ENCODE measurements around the gene UBA3.

The UBA3 gene

DNA sequence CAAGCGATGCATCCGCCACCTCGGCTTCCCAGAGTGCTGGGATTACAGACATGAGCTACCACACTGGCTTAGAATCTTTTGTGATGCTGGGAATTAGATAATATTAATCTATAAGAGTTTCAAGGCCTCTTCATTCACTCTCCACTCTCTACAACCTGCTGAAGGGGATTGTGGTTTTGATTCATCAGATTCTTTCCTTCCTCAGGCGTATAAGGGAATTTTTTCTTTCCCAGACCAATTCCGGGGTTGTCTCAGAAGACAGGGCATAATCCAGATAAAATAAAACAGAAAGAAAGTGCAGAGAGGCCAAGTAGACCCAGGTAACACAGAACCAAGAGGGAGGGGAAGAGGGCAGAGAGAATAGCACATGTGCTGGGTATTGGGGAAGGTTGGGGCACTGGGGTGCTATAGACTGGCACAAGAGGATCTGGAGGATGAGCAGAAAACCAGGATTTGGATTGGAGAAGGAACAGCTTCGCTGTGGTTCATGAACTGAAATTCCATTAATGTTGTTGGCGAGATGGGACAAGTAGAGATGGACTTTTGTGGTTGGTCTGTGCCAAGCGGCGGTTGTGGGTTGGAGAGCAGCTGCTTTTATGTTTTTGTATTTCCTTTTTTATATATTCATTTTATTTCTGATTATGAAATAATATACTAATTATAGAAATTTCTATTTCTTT lies 17.4 kb upstream of the UBA3 start:
- DNase-seq, result no peak

- DNase-seq, result no peak
These were observed 16.1 kb upstream of the UBA3 start for GRCh38 chr3:69096299-69096698.

GRCh38 chr3:69095636-69096035 lies 15.5 kb upstream of the UBA3 start:
- DNase-seq, result no peak

DNA sequence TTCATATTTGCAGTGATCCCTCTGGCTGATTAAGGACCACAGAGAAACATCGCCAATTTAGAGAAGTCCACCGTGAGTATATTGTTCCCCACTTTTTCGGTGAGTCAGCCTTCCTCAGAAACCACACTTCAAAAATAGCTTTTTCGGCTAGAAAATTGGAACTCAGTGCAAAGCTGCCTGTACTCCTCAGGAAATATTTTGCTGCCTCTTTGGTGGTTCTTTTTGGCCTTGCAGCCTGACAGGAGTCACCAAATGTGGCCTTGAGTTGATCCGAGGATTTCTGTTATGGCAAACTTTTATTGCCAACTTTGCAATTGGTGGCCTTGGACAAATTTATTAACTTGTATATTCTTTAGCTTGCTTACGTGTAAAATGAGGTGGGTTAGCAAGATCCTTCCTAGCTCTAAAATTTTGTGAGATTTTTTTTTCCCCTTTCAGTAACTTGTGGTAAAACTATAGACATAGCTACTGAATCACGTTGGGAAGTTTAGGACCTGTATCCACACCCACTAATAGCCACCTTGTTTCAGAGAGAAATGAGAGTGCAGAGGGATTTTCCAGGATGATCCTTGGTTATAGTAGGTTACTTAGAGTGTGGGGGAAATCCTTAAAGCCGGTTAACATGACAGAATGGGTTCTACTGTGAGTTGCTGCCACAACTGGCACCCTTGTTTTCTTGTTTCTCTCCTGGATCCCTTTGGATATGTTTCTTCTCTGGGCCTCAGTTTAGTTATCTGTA lies 14.5 kb upstream of the UBA3 start:
- DNase-seq, result no peak

DNA sequence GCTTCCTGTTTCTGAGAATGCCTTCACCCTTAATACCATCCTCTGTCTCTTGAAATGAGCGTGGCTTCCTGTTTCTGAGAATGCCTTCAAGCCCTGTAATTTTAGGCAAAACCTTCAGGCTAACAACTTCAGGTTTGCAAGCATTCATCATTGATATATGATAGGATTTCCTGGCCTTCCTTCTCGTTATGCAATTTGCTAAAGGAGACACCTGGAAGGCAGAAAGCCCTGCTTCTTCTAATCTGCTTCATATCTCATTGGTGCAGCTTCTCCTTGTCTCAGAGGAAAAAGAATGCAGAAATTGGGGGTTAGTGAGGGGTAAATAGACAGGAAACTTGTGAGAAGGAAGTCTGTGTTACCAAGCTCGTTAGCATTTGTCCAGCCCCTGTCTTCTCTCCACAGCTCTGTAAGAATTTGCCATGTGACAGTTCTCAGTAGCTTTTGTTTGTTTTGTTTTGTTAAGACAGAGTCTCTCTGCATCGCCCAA lies 11.9 kb upstream of the UBA3 start:
- DNase-seq, result no peak

GRCh38 chr3:69091389-69092029 lies 11.3 kb upstream of the UBA3 start:
- DNase-seq, result no peak

DNA sequence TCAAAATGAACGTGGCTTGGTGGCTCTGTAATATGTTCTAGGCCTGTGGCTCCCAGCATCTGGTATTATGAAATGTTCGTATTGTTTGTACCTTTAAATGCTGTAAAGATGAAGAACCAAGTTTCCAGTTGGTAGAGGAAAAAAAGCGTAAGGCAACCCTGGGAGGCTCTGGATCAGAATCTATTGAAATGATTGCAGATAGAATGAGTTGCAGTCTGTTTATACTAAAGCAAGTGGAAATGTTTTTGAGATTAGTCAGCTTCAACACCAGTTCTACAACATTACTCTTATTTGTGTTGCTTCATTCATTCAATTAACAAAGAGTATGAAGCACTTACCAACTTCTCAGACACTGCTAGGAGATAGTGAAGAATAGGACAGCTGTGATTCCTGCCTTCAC lies 9.9 kb upstream of the UBA3 start:
- DNase-seq, result no peak

DNA sequence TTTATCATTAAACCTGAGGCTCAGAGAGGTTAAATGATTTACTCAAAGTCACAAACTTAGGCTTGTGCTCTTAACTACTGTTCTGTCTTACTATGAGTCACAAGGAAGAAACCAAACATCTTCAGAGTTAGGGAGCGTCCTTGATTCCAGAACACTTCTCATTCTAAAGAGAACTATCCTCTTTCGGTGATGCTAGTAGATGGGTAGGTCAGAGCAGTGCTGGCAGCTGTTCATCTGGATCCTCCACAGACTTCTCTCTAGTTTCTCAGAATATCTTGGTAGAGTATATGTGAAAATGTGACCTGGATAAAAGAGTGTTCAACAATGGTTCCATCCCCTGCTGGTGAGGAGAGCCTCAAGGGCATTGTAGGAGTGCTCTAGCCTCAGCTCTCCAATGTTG lies 7.9 kb upstream of the UBA3 start:
- no peak for DNase-seq

GRCh38 chr3:69087030-69087791 lies 7.0 kb upstream of the UBA3 start:
- no peak for DNase-seq

DNA sequence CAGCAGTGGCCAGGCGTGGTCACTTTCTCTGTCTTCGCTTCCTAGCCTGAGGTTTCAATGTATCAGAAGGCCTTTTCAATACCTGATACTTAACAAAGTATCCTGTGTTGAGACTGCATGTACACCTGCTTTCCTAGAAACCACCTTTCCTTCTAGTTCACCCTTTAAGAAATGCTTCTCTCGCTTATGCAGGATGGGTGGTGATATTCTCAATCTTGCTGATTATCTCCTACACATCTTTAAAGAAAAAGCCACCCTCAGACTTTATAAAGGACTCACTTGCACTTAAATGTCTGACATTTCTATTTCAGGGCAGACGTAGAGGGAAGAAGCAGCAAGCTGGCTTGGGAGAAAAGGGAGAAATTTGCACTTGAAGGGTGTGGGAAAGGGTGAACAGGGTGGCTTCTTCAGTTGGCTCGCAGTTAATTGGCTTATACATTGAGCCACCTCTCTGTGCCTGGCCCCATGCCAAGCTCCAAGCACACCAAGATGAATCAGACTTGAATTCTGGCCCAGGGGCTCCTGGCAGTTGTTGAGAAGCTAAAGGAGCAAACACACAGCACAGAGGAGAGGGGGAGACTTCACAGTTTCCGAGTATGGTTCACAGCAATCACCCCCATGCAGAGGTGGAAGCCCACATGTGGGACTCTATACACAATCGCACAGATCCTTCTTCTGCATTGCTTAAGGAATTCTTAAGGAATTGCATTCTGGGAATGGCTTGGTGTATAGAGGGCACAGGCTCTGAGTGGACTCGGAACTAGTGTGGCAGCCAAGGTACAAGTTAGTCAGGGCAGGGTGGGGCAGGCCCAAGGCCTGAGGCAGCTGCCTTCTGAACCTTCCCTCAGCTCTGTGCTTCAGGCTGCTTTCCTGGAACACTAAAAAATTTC lies 5.9 kb upstream of the UBA3 start:
- peak; percentile 78 to 88 for DNase-seq

- peak in 1 of 2 experiments; percentile 21 for DNase-seq
These were observed 5.1 kb upstream of the UBA3 start for GRCh38 chr3:69085168-69085832.

DNA sequence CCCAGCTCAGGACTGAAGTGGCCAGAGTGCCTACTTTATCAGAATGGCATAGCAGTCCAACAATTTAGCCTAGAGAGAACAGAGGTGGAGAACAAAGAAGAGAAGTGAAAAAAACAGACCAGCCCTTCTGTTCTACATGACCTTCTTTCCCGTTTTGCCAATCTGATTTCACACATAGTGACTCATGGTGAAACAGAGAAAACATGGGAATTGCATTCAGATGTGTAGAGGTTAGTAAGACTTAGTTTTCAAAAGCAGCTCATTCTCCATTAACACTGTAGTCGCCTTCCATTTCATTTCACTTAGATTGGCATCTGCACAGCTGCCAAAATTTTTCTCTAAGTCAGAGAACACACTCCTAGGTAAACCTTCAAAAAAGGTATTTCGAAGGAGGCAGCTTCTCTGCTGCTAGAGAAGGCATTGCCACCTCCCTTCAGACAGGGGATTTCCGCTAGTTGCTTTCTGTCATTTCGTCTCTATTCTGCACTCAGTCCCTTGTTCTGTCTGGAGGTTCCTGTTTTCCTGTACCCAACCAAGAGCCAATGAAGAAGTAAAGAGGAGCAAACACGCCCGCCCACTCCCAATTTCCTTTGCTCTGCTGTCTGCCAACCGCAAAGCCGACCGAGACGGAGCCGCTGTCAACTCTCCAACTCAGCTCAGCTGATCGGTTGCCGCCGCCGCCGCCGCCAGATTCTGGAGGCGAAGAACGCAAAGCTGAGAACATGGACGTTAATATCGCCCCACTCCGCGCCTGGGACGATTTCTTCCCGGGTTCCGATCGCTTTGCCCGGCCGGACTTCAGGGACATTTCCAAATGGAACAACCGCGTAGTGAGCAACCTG lies 4.4 kb upstream of the UBA3 start, which contains the start of gene ARL6IP5:
Gene ARL6IP5, plus strand, starts transcription at position 612 of the 842 bp plus-strand sequence. Its CDS starts 111 bp downstream, at position 723.
- peak; percentile 46 to 81 for DNase-seq

DNA sequence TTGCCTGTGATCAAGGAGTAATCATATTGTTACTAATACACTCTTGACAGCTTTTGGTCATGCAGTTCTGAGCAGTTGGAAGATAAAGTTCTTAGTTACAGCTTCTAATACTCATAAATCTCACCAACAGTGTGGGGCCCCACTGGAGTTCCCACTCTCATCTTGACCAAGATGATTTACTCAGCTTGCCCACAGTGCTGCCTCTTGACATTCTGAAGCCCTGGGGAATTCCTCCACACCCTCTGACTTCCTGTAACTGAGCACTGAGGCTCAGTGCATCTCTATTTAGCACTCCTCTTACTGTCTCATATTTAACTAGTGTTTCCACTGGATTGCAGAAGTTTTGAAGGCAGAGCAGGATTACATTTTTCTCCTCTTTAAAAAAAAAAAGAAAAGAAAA lies 2.6 kb upstream of the UBA3 start:
- DNase-seq, result peak in 1 of 2 experiments; percentile 3

GRCh38 chr3:69082361-69082760 lies 2.2 kb upstream of the UBA3 start:
- DNase-seq, result no peak

DNA sequence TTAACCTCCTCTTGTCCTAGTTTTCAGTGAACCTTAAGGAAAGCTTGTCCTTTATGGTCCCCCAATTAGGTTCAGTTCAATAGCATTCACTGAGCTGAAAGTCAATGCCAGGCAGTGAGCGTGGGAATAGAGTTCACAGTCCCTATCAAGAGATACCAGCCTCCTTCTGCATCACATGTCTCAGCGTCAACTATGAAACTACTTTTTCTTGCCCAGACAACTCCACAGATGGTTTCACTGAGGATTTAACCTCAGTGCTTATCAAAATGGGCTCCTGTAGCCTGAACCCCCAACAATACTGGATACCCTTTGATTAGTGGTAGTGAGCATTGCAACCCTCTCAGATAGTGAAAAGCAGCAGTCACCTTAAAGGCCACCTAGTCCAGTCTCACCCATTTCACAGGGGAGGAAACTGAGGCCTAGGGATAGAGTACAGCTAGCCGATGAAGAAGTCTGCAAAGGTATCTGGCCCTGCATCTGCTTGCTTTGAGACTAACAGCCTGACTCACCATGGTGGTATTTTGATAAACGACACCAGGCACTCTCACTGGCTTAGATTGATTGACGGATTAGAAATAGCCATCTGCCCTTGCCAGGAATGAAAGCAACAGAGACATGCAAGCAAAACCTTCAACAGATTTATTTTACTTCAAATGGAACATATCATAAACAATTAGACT lies 1.6 kb upstream of the UBA3 start:
- peak; percentile 74 to 86 for DNase-seq

- DNase-seq, result peak in 1 of 2 experiments; percentile 4
These were observed 651 bp downstream of the UBA3 start for GRCh38 chr3:69079269-69080159.

- peak; percentile 60 to 91 for DNase-seq
These were observed 7.2 kb downstream of the UBA3 start for GRCh38 chr3:69072928-69073327.

- DNase-seq, result no peak
These were observed 14.0 kb downstream of the UBA3 start for GRCh38 chr3:69066121-69066520.
